Mesenteric fat pad (tissue), 1 donor: ENCODE results near the gene POMZP3. TPM values are rescaled to one million over a fixed set of nuclear protein-coding genes. Genes with fewer than 3 reads are reported as not detected.
"Not testable (repeated sequence)": the region's sequence is repeated elsewhere in the genome, so short reads cannot be mapped to it uniquely, and the experiment has no call there.

Source experiments
- DNase-seq: peaks from one replicate; pipeline ENCODE4 v3.0.0-alpha.2; 2020; ENCODE audit warnings: low spot score
- long read RNA-seq: library from polyadenylated mRNA; unstranded; transcript quantifications from one replicate; pipeline ENCODE4 v2.0.0, GENCODE V29; 2020
- total RNA-seq: library from RNA; stranded (reverse); fragmentation: NEBNext Ultra II Directional; extraction: Animal tissue kit (Norgen Biotek cat#: 25700); gene quantifications from one replicate; pipeline ENCODE4 v1.2.1, GENCODE V29; 2021
- donor health status: DM: yes; HTN: yes; CAD: no.

The POMZP3 gene
- 9.8 TPM for total RNA-seq
- long read RNA-seq, transcript POMZP3-202 (7 exons, 1,490 nt) = major isoform, 13 of 20 reads
- long read RNA-seq, partial matches to known transcripts = 4 of 20 reads
- long read RNA-seq, other reads (novel, unspliced or antisense) = 2 of 20 reads

DNA sequence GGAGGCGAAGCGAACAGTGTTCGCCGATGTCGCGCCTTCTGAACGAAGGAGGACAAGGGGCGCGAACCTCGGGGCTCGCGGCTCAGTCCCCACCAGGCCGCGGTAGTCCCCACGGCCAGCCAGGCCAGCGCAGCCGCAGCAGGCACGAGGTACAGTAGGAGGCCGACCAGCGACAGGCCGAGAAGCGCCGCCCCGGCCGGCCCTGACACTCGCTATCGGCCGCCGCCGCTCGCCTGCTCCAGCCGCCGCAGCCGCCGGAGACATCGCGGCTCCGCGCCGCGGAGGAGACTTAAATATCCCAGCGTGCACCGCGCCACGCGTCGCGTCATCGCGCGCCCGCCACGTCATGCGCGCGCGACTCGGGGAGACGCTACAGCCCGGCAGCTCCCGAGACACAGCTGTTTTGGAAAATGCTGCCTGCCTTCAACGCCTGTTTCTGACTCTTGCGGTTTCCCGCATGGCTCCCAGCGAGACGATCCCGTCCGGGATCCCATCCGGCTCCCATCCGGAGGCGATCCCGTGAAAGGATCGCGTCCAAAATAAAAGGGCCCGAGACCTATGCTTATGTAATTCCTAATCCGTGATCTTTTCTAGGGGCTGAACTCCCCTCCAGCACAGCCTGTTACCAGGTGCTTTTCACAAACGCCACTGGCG lies at the start of gene POMZP3:
POMZP3 (minus strand) TSS at position 291 of the 654 bp plus-strand sequence. CDS start 1,215 bp downstream, outside the sequence.
- not testable (repeated sequence) for DNase-seq

DNA sequence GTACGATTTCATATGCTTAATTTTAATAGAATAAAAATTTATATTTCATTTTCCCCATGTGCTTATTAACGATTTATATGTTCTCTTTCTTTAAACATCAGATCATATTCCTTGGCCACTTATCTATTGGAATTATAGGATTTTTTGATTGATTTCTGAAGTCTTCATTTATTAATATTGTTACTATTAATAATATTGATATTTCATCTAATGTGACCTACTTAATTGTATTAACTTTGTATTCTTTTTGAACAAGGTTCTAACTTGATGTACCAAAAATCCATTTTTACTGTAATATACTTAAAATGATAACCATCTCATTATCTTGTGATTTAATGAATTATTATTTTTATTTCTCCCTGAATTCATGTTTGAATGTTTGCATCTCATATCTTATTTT lies 48.7 kb upstream of the POMZP3 start:
- DNase-seq = not testable (repeated sequence)

DNA sequence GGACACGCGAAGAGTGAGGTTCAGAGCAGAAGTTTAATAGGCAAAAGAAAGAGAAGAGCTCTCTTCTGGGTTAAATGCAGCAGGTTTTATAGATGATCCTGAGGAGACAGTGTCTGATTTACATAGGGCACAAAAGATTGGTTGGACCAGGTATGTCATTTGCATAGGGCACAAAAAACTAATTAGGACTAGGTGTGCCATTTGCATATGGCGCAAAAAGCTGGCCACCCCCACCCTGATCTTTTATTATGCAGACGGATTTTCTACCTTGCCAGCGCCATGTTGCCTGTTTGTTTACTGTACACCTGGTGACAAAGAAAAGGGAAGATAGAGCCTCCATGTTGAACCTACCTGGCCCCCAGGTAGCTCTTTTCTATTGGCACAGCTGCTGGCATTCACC lies 46.3 kb upstream of the POMZP3 start:
- not testable (repeated sequence) for DNase-seq

DNA sequence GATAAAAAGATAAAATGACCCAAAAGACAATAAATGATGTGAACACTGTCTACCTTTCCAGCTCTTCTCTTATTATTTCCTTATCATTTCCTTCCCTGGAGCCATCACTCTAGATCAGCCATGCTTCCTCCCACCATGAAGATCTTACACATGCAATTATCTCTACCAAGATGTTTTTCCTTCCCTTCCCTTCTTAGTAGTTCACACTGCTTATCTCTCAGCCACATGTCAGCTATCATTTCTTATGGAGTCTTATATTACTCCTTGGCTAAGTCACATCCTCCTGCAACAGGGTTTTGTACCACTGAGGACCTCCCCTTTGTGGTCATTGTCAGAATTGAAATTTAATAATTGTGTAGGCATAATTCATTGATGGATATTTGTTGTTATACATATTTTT lies 32.1 kb upstream of the POMZP3 start:
- not testable (repeated sequence) for DNase-seq

DNA sequence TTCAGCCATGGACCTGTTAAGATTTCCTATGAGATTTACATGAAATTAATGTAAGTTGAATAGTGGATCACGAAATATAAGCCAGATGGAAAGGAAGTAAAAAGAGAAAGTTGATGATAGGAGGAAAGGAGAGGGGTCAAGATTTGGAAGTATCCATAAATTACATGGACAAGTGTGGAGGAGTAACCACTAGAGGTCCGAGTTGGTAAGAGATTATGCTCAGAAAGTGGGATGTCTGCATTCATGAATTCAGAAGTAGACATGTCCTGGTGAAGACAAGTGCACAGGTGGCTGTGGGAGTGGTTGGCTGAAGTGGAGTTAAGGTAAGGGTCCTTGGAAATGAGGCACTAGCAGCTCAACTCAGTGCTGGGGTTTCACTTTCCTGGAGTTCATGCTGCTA lies 29.3 kb upstream of the POMZP3 start:
- not testable (repeated sequence) for DNase-seq

DNA sequence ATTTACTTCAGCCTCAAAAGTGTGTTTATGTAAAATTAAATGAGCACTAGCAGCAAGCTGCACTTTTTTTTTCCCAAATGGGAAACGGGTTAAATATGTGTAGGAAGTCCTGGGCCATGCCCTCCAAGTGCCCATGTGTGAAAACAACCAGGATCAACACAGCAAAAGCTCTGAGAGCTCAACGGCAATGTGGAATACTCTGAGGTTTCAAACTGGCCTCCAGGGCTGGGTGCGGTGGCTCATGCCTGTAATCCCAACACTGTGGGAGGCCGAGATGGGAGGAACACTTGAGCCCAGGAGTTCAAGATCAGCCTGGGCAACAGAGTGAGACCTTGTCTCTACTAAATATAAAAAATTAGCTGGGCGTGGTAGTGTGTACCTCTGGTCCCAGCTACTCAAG lies 15.5 kb upstream of the POMZP3 start:
- not testable (repeated sequence) for DNase-seq

DNA sequence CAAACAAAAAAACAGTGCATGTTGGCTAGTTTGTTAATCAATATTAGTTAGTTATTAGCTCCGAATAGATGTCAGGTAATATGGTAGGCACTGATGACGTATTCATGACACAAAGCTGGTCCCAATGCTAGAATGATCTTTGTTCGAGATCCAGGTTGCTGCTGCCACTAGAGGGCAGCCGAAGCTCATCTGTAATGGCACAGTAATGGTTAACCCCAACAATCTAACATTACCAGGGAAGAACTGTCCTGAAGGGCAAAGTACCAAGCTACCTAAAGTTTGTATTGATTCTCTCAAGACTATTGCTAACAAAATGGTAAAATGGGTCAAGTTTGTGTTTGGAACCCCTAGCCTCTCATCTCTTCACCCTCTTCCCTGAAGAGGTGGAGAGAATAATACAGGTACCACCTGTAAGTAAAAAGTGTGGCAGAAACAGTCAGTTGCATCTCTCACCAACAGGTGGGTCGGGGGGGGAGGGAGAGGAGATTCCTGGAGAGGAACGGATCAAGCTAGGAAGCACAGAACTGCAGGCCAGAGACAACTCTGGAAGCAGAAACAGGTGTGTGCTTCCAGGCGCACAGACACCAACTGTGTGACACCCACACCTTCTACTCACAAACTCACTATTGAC lies 10.1 kb upstream of the POMZP3 start:
- DNase-seq = not testable (repeated sequence)

DNA sequence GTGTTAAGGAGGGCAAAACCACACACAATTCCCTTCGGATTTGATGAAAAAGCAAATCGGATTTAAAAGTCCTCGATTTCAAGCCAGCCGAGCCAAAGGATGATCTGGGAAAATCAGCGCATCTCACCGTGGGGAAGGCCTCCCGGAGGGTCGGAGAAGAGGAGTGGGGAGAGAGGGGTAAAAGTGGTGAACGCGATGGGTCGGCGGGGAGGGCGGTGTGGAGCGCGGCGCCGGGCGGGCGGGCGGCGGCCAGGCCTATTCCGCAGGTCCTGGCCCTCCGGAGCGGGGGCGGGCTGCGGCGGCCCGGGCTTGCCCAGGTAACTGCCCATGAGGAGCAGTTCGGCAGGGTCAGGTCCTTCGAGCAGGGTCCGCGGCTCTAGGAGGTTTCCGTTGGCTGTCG lies 498 bp downstream of the POMZP3 start:
- DNase-seq = not testable (repeated sequence)

DNA sequence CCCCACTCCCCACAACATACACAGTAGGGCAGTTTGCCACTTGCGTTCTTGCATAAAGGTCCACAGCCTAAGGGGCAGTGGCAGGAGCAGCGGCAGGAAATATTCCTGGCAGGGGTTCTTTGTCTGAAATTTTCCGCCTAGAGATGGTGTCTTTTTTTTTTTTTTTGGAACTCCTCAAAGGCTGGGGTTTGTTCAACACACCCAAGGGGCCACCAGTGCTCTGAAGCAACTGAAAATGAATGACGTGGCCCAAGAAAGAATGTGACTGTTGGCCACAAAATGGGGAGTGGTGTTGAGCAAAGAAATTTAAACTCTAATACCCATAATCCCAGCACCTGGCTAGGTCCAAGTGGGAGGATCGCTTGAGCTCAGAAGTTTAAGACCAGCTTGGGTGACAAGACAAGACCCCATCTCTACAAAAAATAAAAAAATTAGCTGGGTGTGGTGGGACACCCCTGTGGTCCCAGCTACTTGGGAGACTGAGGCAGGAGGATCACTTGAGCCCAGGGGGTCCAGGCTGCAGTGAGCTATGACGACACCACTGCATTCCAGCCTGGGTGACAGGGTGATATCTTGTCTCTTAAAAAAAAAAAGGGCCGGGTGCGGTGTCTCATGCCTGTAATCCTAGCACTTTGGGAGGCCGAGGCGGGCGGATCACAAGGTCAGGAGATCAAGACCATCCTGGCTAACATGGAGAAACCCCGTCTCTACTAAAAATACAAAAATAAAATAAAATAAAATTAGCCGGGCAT lies 7.5 kb downstream of the POMZP3 start:
- DNase-seq = not testable (repeated sequence)

DNA sequence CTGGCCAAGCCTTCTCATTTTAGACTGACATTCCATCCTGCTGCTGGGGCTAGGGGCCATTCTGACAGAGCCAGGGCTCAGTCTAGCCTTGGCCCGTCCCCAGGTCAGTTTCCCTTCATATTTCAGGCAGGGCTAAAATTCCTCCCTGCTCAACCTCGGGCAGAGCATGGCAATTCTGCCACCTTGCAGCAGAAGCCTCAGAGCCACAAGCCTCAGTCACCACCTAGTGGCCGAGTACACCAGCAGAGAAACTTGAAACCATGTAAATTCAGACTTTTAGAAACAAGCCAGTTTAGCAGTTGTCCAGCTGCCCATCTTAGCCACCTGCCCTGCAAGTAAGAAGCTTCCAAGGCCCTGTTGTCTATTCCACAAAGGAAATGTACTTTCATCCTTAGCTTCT lies 13.3 kb downstream of the POMZP3 start:
- DNase-seq = not testable (repeated sequence)

DNA sequence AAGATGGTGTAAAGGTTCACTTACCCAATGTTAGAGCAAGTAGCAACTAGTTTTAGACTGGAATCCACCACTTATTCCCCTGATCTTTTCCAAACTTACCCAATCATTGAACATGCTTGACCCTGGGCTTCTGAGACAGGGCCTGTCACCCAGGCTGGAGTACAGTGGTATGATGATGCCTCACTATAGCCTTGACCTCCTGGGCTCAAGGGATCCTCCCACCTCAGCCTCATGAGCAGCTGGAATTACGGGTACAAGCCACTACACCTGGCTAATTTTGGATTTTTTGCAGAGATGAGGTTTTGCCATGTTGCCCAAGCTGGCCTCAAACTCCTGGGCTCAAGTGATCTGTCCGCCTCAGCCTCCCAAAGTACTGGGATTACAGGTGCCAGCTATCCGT lies 14.8 kb downstream of the POMZP3 start:
- not testable (repeated sequence) for DNase-seq

DNA sequence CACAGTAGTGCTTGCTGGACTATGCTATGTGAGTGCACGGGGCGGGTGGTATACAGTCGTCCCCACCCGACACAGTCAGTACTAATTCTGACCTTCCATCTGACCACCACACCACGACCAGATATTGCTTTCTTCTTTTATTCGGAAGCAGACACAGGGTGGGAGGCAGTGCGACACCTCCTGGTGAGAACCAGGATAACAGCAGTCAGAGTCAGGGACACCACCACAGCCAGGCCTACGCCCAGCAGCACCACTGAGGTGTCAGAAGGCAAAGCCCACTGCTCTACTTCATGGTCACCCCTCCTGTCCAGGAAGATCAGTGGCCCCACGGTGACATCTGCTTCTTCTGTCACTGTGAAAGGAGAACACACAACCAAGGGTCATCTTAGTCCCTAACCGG lies 17.2 kb downstream of the POMZP3 start:
- not testable (repeated sequence) for DNase-seq

DNA sequence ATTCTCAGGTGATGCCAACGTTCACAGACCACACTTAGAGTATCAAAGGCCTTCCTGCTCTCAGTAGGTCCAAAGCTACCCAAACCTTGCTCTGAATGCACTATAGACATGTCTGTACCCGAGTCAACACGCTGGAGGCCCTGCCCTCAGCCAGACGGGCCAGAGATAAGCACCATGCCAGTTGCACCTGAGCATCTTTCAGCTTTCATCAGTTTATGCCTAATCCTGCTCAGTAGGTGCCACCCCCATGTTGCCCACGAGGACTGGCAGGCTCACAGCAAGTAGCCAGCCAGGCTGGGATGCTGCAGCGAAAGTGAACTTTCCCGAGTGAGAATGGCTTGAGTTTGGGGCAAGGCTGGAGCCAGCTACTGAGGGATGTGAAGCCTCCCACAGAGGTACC lies 18.6 kb downstream of the POMZP3 start:
- DNase-seq = not testable (repeated sequence)

DNA sequence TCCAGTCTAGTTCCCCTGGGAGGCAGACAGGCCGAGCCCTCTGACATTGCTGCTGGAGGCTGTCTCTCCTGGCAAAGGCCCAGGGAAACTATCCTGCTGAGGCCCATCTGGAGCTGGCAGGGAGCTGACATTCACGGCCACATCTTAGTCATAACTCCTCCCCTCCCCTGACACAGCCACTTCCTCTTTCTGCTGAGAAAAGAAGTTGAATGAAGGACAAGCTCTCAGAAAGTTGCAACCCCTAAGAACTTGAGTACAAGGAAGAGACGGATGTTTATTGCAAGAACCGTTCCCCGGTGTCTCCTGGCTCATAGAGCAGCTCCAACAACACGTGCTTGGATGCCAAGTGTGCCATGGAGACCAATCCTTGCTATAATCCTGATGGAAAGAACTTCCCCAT lies 21.1 kb downstream of the POMZP3 start:
- not testable (repeated sequence) for DNase-seq

DNA sequence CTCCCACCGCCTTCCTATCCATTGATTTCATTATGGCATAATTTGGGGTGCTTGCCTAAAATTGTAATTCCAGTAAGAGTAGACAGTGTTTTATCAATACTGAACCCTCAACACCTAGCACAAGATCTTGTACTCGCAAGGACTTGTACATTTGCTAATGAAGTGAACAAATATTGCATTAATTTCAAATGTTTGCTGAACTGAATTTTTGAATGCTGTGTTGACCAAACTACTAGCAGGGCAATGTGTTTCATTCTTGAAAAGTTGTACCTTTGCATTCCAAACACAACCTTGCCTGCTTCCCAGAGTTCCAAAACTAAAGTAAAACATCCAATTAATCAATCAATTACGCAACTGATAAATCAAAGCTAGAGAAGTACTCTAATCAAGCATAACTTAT lies 26.4 kb downstream of the POMZP3 start:
- DNase-seq = not testable (repeated sequence)

DNA sequence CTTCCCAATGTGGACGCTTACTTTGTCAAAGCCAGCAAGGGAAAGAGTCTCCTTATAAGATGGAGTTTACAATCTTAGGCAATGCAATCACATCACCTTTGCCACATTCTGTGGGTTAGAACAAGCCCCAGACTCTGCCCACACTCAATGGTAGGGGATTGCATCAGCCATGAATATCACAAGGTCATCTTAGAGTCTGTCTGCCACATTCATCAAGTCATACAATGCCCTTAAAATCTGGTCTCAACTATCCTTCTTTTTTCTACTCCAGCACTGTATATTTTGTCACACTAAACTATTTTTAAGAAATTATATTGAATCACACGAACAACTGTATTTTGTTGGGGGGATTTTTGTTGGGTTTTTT lies 27.0 kb downstream of the POMZP3 start:
- DNase-seq = not testable (repeated sequence)

DNA sequence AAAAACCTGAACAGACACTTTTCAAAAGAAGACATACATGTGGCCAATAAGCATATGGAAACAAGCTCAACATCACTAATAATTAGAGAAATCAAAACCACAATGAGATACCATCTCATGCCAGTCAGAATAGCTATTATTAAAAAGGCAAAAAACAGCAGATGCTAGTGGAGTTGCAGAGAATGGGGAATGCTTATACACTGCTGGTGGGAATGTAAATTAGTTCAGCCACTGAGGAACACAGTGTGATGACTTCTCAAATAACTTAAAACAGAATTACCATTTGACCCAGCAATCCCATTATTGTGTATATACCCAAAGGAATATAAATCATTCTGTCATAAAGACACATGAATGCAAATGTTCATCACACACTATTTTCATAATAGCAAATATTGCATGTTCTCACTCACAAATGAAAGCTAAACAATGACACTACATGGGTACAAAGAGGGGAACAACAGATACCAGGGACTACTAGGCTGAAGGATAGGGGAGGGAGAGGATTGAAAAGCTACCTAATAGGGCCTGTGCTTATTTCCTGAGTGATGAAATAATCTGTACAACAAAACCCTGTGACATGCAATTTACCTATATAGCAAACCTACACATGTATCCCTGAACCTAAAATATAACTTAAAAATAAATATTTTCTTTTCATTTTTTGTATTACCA lies 28.4 kb downstream of the POMZP3 start:
- not testable (repeated sequence) for DNase-seq

DNA sequence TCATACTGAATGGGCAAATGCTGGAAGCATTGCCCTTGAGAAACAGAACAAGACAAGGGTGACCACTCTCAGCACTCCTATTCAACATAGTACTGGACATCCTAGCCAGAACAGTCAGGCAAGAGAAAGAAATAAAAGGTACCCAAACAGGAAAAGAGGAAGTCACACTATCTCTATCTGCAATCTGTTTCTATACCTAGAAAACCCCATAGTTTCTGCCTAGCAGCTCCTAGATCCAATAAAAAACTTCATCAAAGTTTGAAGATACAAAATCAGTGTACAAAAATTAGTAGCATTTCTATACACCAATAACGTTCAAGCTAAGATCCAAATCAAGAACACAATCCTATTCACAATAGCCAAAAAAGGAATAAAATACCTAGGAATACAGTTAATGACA lies 29.8 kb downstream of the POMZP3 start:
- DNase-seq = not testable (repeated sequence)

DNA sequence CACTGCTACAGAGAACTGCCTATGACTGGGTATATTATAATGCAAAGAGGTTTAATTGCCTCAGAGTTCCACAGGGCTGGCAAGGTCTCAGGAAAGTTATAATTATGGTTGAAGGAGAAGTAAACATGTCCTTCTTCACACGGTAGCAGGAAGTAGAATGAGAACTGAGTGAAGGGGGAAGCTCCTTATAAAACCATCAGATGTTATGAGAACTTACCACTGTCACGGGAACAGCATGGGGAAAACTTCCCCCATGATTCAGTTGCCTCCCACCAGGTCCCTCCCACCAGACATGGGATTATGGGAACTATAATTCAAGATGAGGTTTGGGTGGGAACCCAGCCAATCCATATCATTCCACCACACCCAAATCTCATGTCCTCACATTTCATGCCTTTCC lies 34.4 kb downstream of the POMZP3 start:
- DNase-seq = not testable (repeated sequence)

DNA sequence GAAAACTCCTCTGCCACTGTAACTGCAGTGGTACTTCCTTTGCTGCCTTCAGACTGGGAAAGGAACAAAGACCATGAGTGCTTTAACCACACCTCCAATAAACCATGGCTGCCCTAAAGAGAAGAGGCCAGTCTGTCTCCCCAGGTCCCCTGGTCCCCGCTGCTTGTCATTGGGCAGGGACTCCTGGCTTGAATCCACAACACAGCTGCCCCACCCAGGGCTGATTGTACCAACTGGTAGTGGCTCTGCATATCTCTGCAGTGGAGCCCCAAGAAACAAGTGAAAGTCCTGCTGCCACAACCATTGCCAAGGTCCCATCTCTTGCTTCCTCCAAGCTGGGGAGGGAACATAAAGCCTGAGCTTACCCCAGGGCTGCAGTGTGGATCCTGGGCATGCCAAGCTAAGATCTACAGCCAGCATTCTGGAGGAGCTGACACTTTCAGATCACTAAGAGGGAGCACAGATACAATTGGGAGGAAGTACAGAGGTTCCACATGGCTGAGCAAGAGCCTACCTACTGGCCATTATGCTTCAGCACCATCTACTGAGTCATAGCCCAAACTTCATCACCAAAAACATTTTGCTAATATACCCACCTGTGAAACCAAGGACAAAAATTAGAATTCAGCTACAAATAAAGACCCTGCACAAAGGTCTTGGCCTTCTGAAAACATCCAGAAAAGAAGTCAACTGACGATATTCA lies 35.3 kb downstream of the POMZP3 start:
- DNase-seq = not testable (repeated sequence)

DNA sequence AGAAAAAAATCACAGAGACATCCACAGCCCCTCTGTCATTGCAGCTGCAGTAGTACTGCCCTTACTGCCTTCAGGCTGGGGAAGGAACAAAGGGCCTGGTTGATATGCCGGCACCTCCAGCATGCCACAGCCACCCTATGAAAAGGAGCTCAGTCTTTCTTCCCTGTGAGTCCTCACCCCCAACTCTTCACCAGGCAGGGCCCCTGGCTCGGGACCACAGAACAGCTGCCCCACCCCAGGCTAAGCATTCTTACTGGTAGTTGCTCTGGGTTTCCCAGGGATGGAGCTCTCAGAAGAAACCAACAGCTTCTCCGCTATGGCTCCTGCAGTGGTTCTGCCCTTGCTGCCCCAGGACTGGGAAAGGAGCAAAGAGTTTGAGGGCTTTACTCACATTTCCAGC lies 36.0 kb downstream of the POMZP3 start:
- not testable (repeated sequence) for DNase-seq
